WTC11 (cell line): ENCODE results near the gene ERFL. TPM values are rescaled to one million over a fixed set of nuclear protein-coding genes. Genes with fewer than 3 reads are reported as not detected.
"Not testable (repeated sequence)": the region's sequence is repeated elsewhere in the genome, so short reads cannot be mapped to it uniquely, and the experiment has no call there.

Source experiments
- ATAC-seq: fragments of 200-7000 bp; cut with Tn5 transposase; 2 replicates; pipeline ENCODE4 v1.10.0; 2021; ENCODE audit warnings: mild to moderate bottlenecking, moderate library complexity
- CTCF ChIA-PET: fragments of 300-600 bp; sonication (Branson Sonifier 250); formaldehyde crosslinking; loops from one replicate; lab custom pipeline; 2021; ENCODE audit warnings: antibody characterized with exemption; lab: Charles Lee
- POLR2A ChIA-PET: fragments of 350-600 bp; sonication (Branson Sonifier 250); formaldehyde crosslinking; loops from one replicate; lab custom pipeline; 2021; ENCODE audit warnings: antibody characterized with exemption; lab: Charles Lee
- DNase-seq: peaks from one replicate; pipeline ENCODE4 v3.0.0; 2021; ENCODE audit warnings: low spot score
- H3K27ac Mint-ChIP-seq: 2 replicates; pipeline ENCODE4 v1.8.0; 2021; ENCODE audit warnings: mixed read lengths
- H3K27me3 Mint-ChIP-seq: 2 replicates; pipeline ENCODE4 v1.8.0; 2021; ENCODE audit warnings: low read depth, mild to moderate bottlenecking, moderate library complexity, mixed read lengths
- H3K36me3 Mint-ChIP-seq: 2 replicates; pipeline ENCODE4 v1.8.0; 2021; ENCODE audit warnings: mixed read lengths
- H3K4me1 Mint-ChIP-seq: 2 replicates; pipeline ENCODE4 v1.8.0; 2022; ENCODE audit warnings: mixed read lengths
- H3K4me3 Mint-ChIP-seq: 2 replicates; pipeline ENCODE4 v1.8.0; 2021; ENCODE audit warnings: mild to moderate bottlenecking, moderate library complexity, mixed read lengths
- H3K9me3 Mint-ChIP-seq: 2 replicates; pipeline ENCODE4 v1.8.0; 2021; ENCODE audit warnings: mixed read lengths
- ATF1 ChIP-seq: sonication (generic); formaldehyde crosslinking; IDR thresholded peaks from 2 replicates; pipeline ENCODE4 v1.8.1; 2023; ENCODE audit warnings: mild to moderate bottlenecking, moderate library complexity, missing genetic modification reagents
- ESRRA ChIP-seq: sonication (generic); formaldehyde crosslinking; IDR thresholded peaks from 2 replicates; pipeline ENCODE4 v1.8.1; 2022; ENCODE audit warnings: mild to moderate bottlenecking, missing genetic modification reagents, borderline replicate concordance
- GABPB1 ChIP-seq: sonication (generic); formaldehyde crosslinking; IDR thresholded peaks from 2 replicates; pipeline ENCODE4 v1.8.1; 2023; ENCODE audit warnings: mild to moderate bottlenecking, missing genetic modification reagents
- KAT7 ChIP-seq: sonication (generic); formaldehyde crosslinking; IDR thresholded peaks from 2 replicates; pipeline ENCODE4 v1.8.1; 2023; ENCODE audit warnings: missing genetic modification reagents, mild to moderate bottlenecking, borderline replicate concordance
- SMAD3 ChIP-seq: sonication (generic); formaldehyde crosslinking; IDR thresholded peaks from 2 replicates; pipeline ENCODE4 v1.8.0; 2022; ENCODE audit warnings: missing genetic modification reagents, mild to moderate bottlenecking, borderline replicate concordance
- SMAD4 ChIP-seq: sonication (generic); formaldehyde crosslinking; IDR thresholded peaks from 2 replicates; pipeline ENCODE4 v1.8.0; 2022; ENCODE audit warnings: mild to moderate bottlenecking, missing genetic modification reagents
- TEAD1 ChIP-seq: sonication (generic); formaldehyde crosslinking; IDR thresholded peaks from 2 replicates; pipeline ENCODE4 v1.8.0; 2022; ENCODE audit warnings: mild to moderate bottlenecking, missing genetic modification reagents
- ZNF121 ChIP-seq: sonication (generic); formaldehyde crosslinking; IDR thresholded peaks from 2 replicates; pipeline ENCODE4 v1.8.0; 2023; ENCODE audit warnings: missing genetic modification reagents
- ZNF317 ChIP-seq: sonication (generic); formaldehyde crosslinking; IDR thresholded peaks from 2 replicates; pipeline ENCODE4 v1.8.1; 2023; ENCODE audit warnings: low read depth, mild to moderate bottlenecking, moderate library complexity, missing genetic modification reagents, borderline replicate concordance
- ZNF423 ChIP-seq: fragments of 250-450 bp; sonication (Bioruptor Pico); IDR thresholded peaks from 2 replicates; pipeline ENCODE4 v2.1.2; 2022; ENCODE audit warnings: mild to moderate bottlenecking, moderate library complexity
- ZNF671 ChIP-seq: fragments of 250-450 bp; sonication (Bioruptor Pico); IDR thresholded peaks from 2 replicates; pipeline ENCODE4 v1.8.0; 2021; ENCODE audit warnings: mild to moderate bottlenecking
- total RNA-seq: library from RNA; stranded (reverse); gene quantifications from 3 replicates; pipeline ENCODE4 v1.2.3, GENCODE V29; 2021
- TF ChIP-seq, protein P1 (sequence below): fragments of 250-450 bp; sonication (Bioruptor Pico); IDR thresholded peaks from 2 replicates; pipeline ENCODE4 v1.9.0; 2021; ENCODE audit warnings: moderate library complexity, mild to moderate bottlenecking, inconsistent platforms, borderline replicate concordance
- TF ChIP-seq, protein P2 (sequence below): fragments of 200-600 bp; IDR thresholded peaks from 2 replicates; pipeline ENCODE4 v1.8.0; 2022; ENCODE audit warnings: antibody characterized with exemption
- TF ChIP-seq, protein P3 (sequence below): sonication (generic); formaldehyde crosslinking; IDR thresholded peaks from 2 replicates; pipeline ENCODE4 v1.8.0; 2022; ENCODE audit warnings: mild to moderate bottlenecking, missing genetic modification reagents
- TF ChIP-seq, protein P4 (sequence below): fragments of 250-450 bp; sonication (Bioruptor Pico); IDR thresholded peaks from 2 replicates; pipeline ENCODE4 v1.8.0; 2021; ENCODE audit warnings: mild to moderate bottlenecking
- TF ChIP-seq, protein P5 (sequence below): fragments of 250-450 bp; sonication (Bioruptor Pico); IDR thresholded peaks from 2 replicates; pipeline ENCODE4 v1.9.0; 2021; ENCODE audit warnings: mild to moderate bottlenecking
- TF ChIP-seq, protein P6 (sequence below): fragments of 250-450 bp; sonication (Bioruptor Pico); conservative IDR thresholded peaks from 2 replicates; pipeline ENCODE4 v1.9.0; 2021; ENCODE audit warnings: mild to moderate bottlenecking

ERFL gene
- total RNA-seq, 1 experiment from 2014 or later: 0.31 TPM

DNA sequence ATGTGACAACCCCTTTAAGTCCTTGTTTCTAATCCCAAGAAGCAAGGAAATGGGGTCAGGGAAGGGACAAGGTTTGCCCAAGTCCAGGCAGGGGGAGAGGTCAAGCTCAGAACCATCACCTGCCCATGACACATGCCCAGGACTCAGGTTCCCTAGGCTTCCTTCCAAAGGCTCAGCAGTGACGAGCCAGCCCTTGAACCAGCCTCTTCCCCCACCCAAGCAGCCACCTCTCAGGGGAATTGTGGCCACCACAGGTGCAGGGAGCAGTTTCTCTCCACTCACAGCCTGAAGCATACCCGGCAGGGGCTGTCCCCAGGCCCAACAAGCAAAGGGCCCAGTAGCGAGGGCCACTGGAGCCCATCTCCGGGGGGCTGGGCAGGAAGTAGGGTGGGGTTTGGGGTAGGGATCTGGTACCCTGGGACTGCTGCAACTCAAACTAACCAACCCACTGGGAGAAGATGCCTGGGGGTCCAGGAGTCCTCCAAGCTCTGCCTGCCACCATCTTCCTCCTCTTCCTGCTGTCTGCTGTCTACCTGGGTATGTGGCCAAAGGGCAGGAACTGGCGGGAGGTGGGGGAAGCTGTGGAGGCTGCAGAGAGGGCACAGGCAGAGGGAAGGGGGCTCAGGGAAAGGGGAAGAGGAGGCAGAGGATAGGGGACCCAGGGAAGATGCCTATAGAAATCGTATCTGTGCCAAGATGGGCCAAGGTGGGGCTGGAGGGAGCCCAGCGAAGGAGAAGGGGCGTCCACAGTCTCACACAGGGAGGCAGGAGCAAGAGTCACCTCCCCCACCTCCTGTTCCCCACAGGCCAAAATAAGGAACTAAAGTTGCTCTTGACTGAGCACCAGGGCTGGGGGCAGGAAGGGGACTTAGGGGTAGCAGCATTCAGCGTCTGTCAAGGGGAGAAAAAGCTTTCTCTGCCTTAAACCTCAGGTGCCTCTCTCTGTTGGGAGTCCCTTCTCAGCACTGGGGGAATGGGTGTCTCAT lies 51.1 kb downstream of the ERFL start, which contains the start of gene CD79A:
Gene CD79A (plus strand): TSS at position 433 of the 986 bp plus-strand sequence. CDS start 26 bp downstream, at position 459.
- no peak within 1 kb of the TSS for H3K27ac Mint-ChIP-seq
- H3K36me3 Mint-ChIP-seq: no peaks in the 10 kb centered on the region
- ATAC-seq (no peak), DNase-seq (no peak)
- peaks cover 9% of the 10 kb centered on the region for H3K4me1 Mint-ChIP-seq
- TF ChIP-seq, protein P1, sequence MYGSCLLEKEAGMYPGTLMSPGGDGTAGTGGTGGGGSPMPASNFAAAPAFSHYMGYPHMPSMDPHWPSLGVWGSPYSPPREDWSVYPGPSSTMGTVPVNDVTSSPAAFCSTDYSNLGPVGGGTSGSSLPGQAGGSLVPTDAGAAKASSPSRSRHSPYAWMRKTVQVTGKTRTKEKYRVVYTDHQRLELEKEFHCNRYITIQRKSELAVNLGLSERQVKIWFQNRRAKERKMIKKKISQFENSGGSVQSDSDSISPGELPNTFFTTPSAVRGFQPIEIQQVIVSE (CRISPR knock-in tag): no peak
- H3K9me3 Mint-ChIP-seq: no peaks in the 10 kb centered on the region
- ChIA-PET POLR2A (no interaction called here), CTCF (interaction anchor here (0.6 to 1.4 kb wide), 4 partner anchors 11 to 170 kb away, joined by 3 read pairs; no protein-coding TSS in a partner anchor)
- no peak within 1 kb of the TSS for H3K4me3 Mint-ChIP-seq
- H3K27me3 Mint-ChIP-seq: peaks cover 32% of the 10 kb centered on the region

DNA sequence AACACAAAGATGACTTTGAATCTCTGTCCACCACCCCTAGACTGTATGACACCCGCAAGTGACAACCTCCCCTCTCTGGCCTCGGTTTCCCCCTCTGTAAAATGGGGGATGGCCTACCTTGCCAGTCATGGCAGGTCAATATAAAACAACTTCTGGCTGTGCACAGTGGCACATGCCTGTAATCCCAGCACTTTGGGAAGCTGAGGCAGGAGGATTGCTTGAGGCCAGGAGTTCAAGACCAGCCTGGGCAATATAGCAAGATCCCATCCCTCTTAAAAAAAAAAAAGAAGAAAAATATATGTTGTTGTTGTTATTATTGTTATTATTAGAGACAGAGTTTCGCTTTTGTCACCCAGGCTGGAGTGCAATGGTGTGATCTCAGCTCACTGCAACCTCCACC lies 52.3 kb downstream of the ERFL start:
- not testable (repeated sequence) for H3K4me1 Mint-ChIP-seq, DNase-seq, ATAC-seq, H3K9me3 Mint-ChIP-seq, H3K27ac Mint-ChIP-seq, H3K4me3 Mint-ChIP-seq
- ChIA-PET CTCF (interaction anchor here (0.7 to 1.5 kb wide), 4 partner anchors 12 to 76 kb away, joined by 3 to 8 read pairs (median 3); no protein-coding TSS in a partner anchor), POLR2A (interaction anchor here (0.6 kb wide), 3 partner anchors 43 to 210 kb away, joined by 3 read pairs; no protein-coding TSS in a partner anchor)
- peak; percentile 65; the same call in 1 of the 2 replicates for TF ChIP-seq ZNF121 (CRISPR knock-in tag)
- Mint-ChIP-seq H3K27me3 (peaks cover 25% of the 10 kb centered on the region), H3K36me3 (peaks cover 10% of the 10 kb centered on the region)

DNA sequence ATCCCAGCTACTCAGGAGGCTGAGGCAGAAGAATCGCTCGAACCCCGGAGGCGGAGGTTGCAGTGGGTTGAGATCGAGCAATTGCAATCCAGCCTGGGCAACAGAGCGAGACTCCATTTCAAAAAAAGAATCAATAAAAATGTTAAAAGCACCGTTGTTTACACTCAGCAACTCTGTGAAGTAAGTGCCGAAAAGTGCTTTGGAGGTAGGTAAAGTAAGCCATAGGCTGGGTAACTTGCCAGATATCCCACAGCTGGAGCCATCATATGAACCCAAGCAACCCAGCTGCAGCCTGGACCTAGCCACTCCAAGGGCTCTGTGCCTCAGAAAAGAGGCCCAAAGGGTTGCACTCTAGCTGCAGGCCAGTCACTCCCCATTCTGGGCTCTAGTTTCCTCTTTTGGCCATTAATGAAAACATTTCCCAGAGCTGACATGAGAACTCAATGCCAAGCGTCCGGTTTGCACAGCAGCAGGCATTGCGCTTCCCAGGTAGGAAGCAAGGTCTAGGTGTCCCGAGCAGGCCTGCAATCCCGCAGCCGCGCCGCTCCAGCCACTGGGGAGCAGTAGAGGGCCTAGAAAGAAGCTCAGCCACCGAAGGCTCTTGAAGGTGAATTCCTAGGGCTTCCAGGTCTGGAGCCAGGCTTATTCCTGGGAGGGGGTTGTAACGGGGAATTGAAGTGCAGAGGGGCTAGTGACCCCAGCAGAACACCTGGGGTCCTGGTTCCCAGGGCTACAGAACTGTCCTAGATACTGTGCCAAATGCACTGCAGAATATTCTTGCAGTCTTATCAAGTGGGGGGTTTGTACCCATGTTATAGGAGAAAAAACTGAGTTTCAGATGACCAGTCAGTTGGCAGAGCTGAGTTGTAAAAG lies 55.2 kb downstream of the ERFL start:
- ATAC-seq: peak; percentile 70
- peaks cover 7% of the 10 kb centered on the region for H3K4me1 Mint-ChIP-seq
- no peaks in the 10 kb centered on the region for H3K9me3 Mint-ChIP-seq
- CTCF ChIA-PET: interaction anchor here (0.6 to 3.7 kb wide), 29 partner anchors 8 to 240 kb away, joined by 3 to 46 read pairs (median 5); partner anchors contain the start of genes ARHGEF1, ATP1A3, ERFL and RABAC1
- peak; percentile 94 for DNase-seq
- H3K27ac Mint-ChIP-seq: peak overlapping the region; percentile 91
- POLR2A ChIA-PET: interaction anchor here (0.6 to 4.3 kb wide), 11 partner anchors 8 to 86 kb away, joined by 3 to 30 read pairs (median 6); partner anchors contain the start of genes ARHGEF1, RABAC1 and RPS19
- peaks cover 10% of the 10 kb centered on the region for H3K27me3 Mint-ChIP-seq
- H3K36me3 Mint-ChIP-seq: peaks cover 37% of the 10 kb centered on the region
- H3K4me3 Mint-ChIP-seq: no peak overlapping the region
- TF ChIP-seq ZNF671 (peak; percentile 81), ATF1 (CRISPR knock-in tag) (0 out of 2 replicates have a peak, but pooled peaks have one; percentile 10), SMAD3 (CRISPR knock-in tag) (0 out of 2 replicates have a peak, but pooled peaks have one; percentile 35), TEAD1 (CRISPR knock-in tag) (peak; percentile 56; the same call in 1 of the 2 replicates), ZNF317 (CRISPR knock-in tag) (no peak), SMAD4 (CRISPR knock-in tag) (no peak), ESRRA (no peak), ZNF423 (CRISPR knock-in tag) (no peak), KAT7 (0 out of 2 replicates have a peak, but pooled peaks have one; percentile 53), GABPB1 (CRISPR knock-in tag) (0 out of 2 replicates have a peak, but pooled peaks have one; percentile 10)
- TF ChIP-seq, protein P2, sequence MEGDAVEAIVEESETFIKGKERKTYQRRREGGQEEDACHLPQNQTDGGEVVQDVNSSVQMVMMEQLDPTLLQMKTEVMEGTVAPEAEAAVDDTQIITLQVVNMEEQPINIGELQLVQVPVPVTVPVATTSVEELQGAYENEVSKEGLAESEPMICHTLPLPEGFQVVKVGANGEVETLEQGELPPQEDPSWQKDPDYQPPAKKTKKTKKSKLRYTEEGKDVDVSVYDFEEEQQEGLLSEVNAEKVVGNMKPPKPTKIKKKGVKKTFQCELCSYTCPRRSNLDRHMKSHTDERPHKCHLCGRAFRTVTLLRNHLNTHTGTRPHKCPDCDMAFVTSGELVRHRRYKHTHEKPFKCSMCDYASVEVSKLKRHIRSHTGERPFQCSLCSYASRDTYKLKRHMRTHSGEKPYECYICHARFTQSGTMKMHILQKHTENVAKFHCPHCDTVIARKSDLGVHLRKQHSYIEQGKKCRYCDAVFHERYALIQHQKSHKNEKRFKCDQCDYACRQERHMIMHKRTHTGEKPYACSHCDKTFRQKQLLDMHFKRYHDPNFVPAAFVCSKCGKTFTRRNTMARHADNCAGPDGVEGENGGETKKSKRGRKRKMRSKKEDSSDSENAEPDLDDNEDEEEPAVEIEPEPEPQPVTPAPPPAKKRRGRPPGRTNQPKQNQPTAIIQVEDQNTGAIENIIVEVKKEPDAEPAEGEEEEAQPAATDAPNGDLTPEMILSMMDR: peak; percentile 48; the same call in 1 of the 2 replicates
- TF ChIP-seq, protein P3, sequence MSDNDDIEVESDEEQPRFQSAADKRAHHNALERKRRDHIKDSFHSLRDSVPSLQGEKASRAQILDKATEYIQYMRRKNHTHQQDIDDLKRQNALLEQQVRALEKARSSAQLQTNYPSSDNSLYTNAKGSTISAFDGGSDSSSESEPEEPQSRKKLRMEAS (CRISPR knock-in tag): 0 out of 2 replicates have a peak, but pooled peaks have one; percentile 42
- TF ChIP-seq, protein P4, sequence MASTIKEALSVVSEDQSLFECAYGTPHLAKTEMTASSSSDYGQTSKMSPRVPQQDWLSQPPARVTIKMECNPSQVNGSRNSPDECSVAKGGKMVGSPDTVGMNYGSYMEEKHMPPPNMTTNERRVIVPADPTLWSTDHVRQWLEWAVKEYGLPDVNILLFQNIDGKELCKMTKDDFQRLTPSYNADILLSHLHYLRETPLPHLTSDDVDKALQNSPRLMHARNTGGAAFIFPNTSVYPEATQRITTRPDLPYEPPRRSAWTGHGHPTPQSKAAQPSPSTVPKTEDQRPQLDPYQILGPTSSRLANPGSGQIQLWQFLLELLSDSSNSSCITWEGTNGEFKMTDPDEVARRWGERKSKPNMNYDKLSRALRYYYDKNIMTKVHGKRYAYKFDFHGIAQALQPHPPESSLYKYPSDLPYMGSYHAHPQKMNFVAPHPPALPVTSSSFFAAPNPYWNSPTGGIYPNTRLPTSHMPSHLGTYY (CRISPR knock-in tag): peak; percentile 87
- TF ChIP-seq, protein P5, sequence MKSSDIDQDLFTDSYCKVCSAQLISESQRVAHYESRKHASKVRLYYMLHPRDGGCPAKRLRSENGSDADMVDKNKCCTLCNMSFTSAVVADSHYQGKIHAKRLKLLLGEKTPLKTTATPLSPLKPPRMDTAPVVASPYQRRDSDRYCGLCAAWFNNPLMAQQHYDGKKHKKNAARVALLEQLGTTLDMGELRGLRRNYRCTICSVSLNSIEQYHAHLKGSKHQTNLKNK (CRISPR knock-in tag): peak; percentile 76; the same call in 1 of the 2 replicates
- TF ChIP-seq, protein P1 (CRISPR knock-in tag): 0 out of 2 replicates have a peak, but pooled peaks have one; percentile 1
- TF ChIP-seq, protein P6, sequence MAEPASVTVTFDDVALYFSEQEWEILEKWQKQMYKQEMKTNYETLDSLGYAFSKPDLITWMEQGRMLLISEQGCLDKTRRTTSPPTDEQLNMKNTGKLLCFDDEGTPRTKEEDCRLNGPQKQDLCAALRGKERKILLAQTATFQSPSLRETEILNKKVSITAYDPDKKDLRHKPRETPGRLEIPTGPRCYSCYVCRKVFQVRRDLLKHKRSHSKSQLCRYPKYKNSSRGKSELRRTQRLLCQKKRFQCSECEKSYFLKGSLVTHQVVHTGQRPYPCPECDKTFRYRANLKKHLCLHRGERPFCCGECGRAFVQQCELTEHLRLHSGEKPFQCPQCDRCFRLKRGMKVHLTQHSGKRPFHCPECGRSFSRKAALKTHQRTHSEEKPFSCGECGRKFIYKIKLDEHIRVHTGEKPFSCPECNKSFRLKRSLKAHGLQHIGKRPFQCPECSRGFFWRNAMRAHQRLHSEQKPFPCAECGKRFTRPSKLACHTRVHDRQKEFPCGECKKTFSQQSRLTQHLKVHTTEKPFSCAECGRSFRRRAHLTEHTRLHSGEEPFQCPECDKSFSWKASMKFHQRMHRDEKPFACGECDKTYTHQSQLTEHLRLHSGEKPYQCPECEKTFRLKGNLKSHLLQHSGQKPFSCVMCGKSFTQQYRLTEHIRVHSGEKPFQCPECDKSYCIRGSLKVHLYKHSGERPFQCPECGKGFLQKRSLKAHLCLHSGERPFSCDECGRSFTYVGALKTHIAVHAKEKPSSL (CRISPR knock-in tag): peak; percentile 92; the same call in 1 of the 2 replicates
